Vagina (tissue), 2 donors: ENCODE data around the gene FBXW4. TPM values are rescaled to one million over a fixed set of nuclear protein-coding genes. Genes with fewer than 3 reads are reported as not detected.

Experiments used
- DNase-seq, 2 donors: peaks; one replicate each; pipeline ENCODE4 v3.0.0-alpha.2; 2017; ENCODE audit errors: extremely low spot score in 2 of 2
- H3K27ac ChIP-seq: fragments of 200-600 bp; sonication (generic); one replicate; pipeline ENCODE4 v1.5.1; 2019
- H3K27me3 ChIP-seq: fragments of 200-600 bp; sonication (generic); one replicate; pipeline ENCODE4 v1.5.1; 2019
- H3K36me3 ChIP-seq, 2 donors: fragments of 200-600 bp; sonication (generic); one replicate each; pipeline ENCODE4 v1.5.1; 2017 to 2019
- H3K4me1 ChIP-seq: fragments of 200-600 bp; sonication (generic); one replicate; pipeline ENCODE4 v1.5.1; 2019
- H3K4me3 ChIP-seq, 2 donors: fragments of 200-600 bp; sonication (generic); 1 replicate in 1 of 2; 2 replicates in 1 of 2; pipeline ENCODE4 v1.5.1; 2016 to 2019
- H3K9me3 ChIP-seq: fragments of 200-600 bp; sonication (generic); one replicate; pipeline ENCODE4 v1.5.1; 2019
- POLR2A ChIP-seq, 2 donors: fragments of 450-650 bp; IDR thresholded peaks; one replicate each; pipeline ENCODE4 v1.6.1; 2017; ENCODE audit warnings: antibody characterized with exemption in 2 of 2, mild to moderate bottlenecking in 2 of 2, moderate library complexity in 2 of 2
- POLR2AphosphoS5 ChIP-seq, 2 donors: sonication (generic); formaldehyde crosslinking; IDR thresholded peaks; one replicate each; pipeline ENCODE4 v1.9.0; 2017; ENCODE audit warnings: antibody characterized with exemption in 2 of 2, mild to moderate bottlenecking in 2 of 2, low read depth in 1 of 2; ENCODE audit not compliant: insufficient read depth in 1 of 2
- intact Hi-C: fragments of 100-400 bp; cut with DNase I; formaldehyde crosslinking; loops from one replicate; pipeline ENCODE4 v1.15.1; 2023
- total RNA-seq: library from RNA; depleted of rRNA; stranded (reverse); fragments of >200 nt; gene quantifications from one replicate; pipeline ENCODE4 v1.2.3, GENCODE V29; 2016
- TF ChIP-seq, protein P1 (sequence below), 3 experiments: fragments of 450-650 bp in 2 of 3; fragments of 200-600 bp in 1 of 3; sonication (generic) in 1 of 3; IDR thresholded peaks; one replicate each; pipeline ENCODE4 v1.5.1; 2017 to 2019; ENCODE audit warnings: antibody characterized with exemption in 3 of 3, mild to moderate bottlenecking in 2 of 3, moderate library complexity in 2 of 3

FBXW4 gene
- total RNA-seq, 1 donor from 2014 or later: 49.6 TPM

DNA sequence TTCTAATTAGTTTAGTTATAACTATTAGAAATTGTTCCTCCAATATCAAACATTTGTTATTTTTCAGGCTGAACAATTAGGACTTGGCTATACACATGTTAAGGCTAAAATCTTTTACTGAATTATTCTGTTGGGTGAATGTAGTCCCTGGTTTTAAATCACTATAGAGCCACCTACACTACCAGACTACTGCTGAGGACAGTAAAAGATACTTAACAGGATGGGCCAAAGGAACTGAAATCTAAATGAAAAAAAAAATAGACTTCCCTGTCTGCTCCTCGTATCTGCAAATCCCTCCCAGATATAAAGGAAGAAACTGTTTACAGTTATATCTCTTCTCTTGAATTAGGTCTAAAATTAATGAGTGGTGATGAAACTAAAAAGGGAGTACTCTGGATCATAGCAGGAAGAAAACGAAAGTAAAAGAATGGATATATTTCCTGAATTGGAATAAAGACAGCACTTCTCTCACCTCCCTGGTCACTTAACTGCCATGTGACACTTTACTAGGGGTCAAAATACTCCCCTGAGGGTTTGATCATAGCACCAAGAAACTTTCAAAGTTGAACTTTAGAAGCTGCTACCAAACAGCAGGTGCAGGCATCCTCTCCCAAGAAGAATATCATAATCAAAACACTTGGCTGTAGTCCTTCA is 12.7 kb downstream of the FBXW4 start:
- intact Hi-C loops: no loop called here
- Histone ChIP-seq H3K9me3 (no peaks in the 10 kb centered on the region), H3K27ac (no peak overlapping the region), H3K27me3 (no peaks in the 10 kb centered on the region), H3K4me3 (no peak overlapping the region), H3K4me1 (peaks cover 25% of the 10 kb centered on the region), H3K36me3 (no peaks in the 10 kb centered on the region)
- no peak for DNase-seq
- TF ChIP-seq POLR2A (IDR thresholded peaks at IDR 0.05): no peak
- TF ChIP-seq, protein P1, sequence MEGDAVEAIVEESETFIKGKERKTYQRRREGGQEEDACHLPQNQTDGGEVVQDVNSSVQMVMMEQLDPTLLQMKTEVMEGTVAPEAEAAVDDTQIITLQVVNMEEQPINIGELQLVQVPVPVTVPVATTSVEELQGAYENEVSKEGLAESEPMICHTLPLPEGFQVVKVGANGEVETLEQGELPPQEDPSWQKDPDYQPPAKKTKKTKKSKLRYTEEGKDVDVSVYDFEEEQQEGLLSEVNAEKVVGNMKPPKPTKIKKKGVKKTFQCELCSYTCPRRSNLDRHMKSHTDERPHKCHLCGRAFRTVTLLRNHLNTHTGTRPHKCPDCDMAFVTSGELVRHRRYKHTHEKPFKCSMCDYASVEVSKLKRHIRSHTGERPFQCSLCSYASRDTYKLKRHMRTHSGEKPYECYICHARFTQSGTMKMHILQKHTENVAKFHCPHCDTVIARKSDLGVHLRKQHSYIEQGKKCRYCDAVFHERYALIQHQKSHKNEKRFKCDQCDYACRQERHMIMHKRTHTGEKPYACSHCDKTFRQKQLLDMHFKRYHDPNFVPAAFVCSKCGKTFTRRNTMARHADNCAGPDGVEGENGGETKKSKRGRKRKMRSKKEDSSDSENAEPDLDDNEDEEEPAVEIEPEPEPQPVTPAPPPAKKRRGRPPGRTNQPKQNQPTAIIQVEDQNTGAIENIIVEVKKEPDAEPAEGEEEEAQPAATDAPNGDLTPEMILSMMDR (IDR thresholded peaks at IDR 0.05): no peak
- no peak for TF ChIP-seq POLR2AphosphoS5 (IDR thresholded peaks at IDR 0.05; ENCODE audit: insufficient read depth in 1 of 2, low read depth in 1 of 2)

DNA sequence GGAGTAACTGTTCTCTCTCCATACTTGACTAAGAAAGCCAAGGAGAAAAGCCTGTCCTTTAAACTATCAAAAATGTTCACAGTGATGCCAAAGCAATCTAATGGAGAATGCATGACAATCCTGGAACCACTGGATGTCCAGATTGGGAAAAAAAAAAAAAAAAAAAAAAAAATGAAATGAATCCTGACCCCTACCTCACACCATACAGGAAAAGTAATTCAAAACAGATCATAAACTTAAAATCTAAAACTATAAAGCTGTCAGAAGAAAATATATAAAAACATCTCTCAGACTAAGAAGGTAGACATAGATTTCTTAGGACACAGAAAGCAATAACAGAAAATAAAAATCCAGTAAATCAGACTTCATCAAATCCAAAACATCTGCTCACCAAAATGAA is 18.4 kb downstream of the FBXW4 start:
- Histone ChIP-seq H3K36me3 (peaks cover 0 to 41% of the 10 kb centered on the region in 2 donors), H3K9me3 (no peaks in the 10 kb centered on the region), H3K27me3 (no peaks in the 10 kb centered on the region), H3K4me3 (no peak overlapping the region), H3K27ac (no peak overlapping the region), H3K4me1 (peaks cover 7% of the 10 kb centered on the region)
- DNase-seq: no peak
- TF ChIP-seq, protein P1 (IDR thresholded peaks at IDR 0.05): no peak
- no peak for TF ChIP-seq POLR2AphosphoS5 (IDR thresholded peaks at IDR 0.05; ENCODE audit: insufficient read depth in 1 of 2, low read depth in 1 of 2)
- intact Hi-C loops: no loop called here

DNA sequence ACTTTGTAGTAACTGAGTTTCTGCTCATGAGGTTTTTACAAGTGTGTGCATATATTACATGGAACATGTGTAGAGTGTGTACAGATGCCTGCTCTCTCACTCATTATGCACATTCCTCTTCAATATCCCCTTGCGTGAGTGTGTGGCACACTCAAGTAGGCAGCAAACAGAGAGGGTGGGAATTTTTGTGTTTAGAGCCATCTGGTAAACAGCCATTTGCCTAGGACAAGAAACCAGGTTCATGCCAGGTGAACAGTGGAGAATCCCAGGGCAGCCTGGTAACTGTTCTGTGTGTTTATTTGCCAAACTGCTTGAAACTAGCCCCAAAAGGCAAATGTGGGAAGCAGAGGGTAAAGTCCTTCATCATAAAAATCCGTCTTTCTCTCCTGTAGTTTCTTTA is 19.9 kb downstream of the FBXW4 start:
- peaks cover 0 to 52% of the 10 kb centered on the region in 2 donors for H3K36me3 ChIP-seq
- H3K9me3 ChIP-seq: no peaks in the 10 kb centered on the region
- H3K4me3 ChIP-seq: no peak overlapping the region
- intact Hi-C loops: no loop called here
- H3K27ac ChIP-seq: no peak overlapping the region
- H3K4me1 ChIP-seq: no peaks in the 10 kb centered on the region
- TF ChIP-seq POLR2AphosphoS5 (IDR thresholded peaks at IDR 0.05; ENCODE audit: insufficient read depth in 1 of 2, low read depth in 1 of 2) (no peak), POLR2A (IDR thresholded peaks at IDR 0.05) (no peak)
- TF ChIP-seq, protein P1 (IDR thresholded peaks at IDR 0.05): no peak
- no peak for DNase-seq
- H3K27me3 ChIP-seq: no peaks in the 10 kb centered on the region

DNA sequence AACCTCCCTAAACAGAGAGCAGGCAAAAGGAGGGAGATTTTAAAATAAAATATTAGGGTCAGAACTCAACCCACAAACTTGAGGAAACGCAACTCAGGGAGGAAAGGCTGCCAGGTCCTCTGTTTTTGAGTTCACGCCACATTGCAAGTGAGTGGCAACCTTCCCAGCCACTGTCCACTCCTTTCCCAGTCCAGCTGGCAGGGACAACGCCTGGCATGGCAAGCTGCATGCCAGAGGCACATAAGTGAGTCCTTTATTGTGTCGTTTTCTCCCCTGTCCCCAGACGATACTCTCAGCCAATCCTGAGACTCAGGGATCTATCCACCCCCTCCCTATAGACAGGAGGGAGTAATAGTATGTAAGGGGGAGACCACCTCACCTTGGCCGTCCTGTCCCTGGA is 22.4 kb downstream of the FBXW4 start:
- Histone ChIP-seq H3K4me3 (no peak overlapping the region), H3K27me3 (no peaks in the 10 kb centered on the region), H3K4me1 (no peaks in the 10 kb centered on the region), H3K9me3 (no peaks in the 10 kb centered on the region), H3K36me3 (peaks cover 0 to 73% of the 10 kb centered on the region in 2 donors), H3K27ac (no peak overlapping the region)
- no peak for DNase-seq
- no peak for TF ChIP-seq POLR2AphosphoS5 (IDR thresholded peaks at IDR 0.05; ENCODE audit: insufficient read depth in 1 of 2, low read depth in 1 of 2)
- TF ChIP-seq POLR2A (IDR thresholded peaks at IDR 0.05): no peak
- TF ChIP-seq, protein P1 (IDR thresholded peaks at IDR 0.05): no peak
- intact Hi-C loops: no loop called here

DNA sequence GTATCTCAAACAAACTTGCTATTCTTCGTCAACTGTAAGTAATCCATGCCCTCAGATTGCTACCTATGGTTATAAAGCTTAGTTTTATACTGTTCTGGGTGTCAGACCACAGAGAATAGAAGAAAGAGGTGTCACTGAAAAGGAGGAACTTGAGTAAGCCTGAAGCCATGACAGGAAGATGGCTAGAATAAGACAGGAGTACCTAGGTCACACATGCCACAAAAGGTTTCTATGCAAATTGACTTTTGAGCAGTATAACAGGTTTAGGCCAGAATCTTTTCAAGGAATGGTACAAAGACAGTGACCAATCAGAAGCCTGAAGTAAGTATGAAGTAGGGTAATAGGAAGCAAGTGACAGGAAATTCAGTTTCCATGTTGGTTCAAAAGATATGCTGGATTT is 23.5 kb downstream of the FBXW4 start:
- H3K36me3 ChIP-seq: peaks cover 0 to 73% of the 10 kb centered on the region in 2 donors
- no peak overlapping the region for H3K27ac ChIP-seq
- no peaks in the 10 kb centered on the region for H3K4me1 ChIP-seq
- intact Hi-C loops: no loop called here
- no peak overlapping the region for H3K4me3 ChIP-seq
- no peaks in the 10 kb centered on the region for H3K9me3 ChIP-seq
- DNase-seq: no peak
- no peaks in the 10 kb centered on the region for H3K27me3 ChIP-seq
- no peak for TF ChIP-seq POLR2AphosphoS5 (IDR thresholded peaks at IDR 0.05; ENCODE audit: insufficient read depth in 1 of 2, low read depth in 1 of 2)
- no peak for TF ChIP-seq POLR2A (IDR thresholded peaks at IDR 0.05)
- TF ChIP-seq, protein P1 (IDR thresholded peaks at IDR 0.05): no peak
